HEK293 (cell line): Measurements from ENCODE around the gene PRPF19.

ENCODE experiments used
- TRIM28 ChIP-seq: IDR thresholded peaks from 2 replicates; pipeline ENCODE4 v1.6.1; 2011; ENCODE audit warnings: low read length, control low read depth, borderline replicate concordance
- ZNF121 ChIP-seq: fragments of 450-650 bp; formaldehyde crosslinking; IDR thresholded peaks from 2 replicates; pipeline ENCODE4 v1.5.1; 2016; ENCODE audit warnings: missing biosample characterization, missing genetic modification characterization
- ZNF146 ChIP-seq: fragments of 450-650 bp; formaldehyde crosslinking; IDR thresholded peaks from 2 replicates; pipeline ENCODE4 v1.5.1; 2016; ENCODE audit warnings: missing biosample characterization, missing genetic modification characterization
- ZNF302 ChIP-seq: fragments of 450-650 bp; formaldehyde crosslinking; IDR thresholded peaks from 2 replicates; pipeline ENCODE4 v1.5.1; 2016; ENCODE audit warnings: missing biosample characterization, missing genetic modification characterization, low read depth
- ZNF529 ChIP-seq: fragments of 450-650 bp; formaldehyde crosslinking; IDR thresholded peaks from 2 replicates; pipeline ENCODE4 v1.5.1; 2017; ENCODE audit warnings: missing genetic modification characterization, missing biosample characterization; ENCODE audit not compliant: insufficient replicate concordance
- ZNF624 ChIP-seq: fragments of 450-650 bp; formaldehyde crosslinking; IDR thresholded peaks from 2 replicates; pipeline ENCODE4 v1.5.1; 2017; ENCODE audit warnings: missing biosample characterization, missing genetic modification characterization
- ZNF747 ChIP-seq: fragments of 450-650 bp; formaldehyde crosslinking; IDR thresholded peaks from 2 replicates; pipeline ENCODE4 v1.5.1; 2016; ENCODE audit warnings: missing biosample characterization, missing genetic modification characterization
- TF ChIP-seq, protein P1 (sequence below): fragments of 450-650 bp; formaldehyde crosslinking; IDR thresholded peaks from 2 replicates; pipeline ENCODE4 v1.5.1; 2016; ENCODE audit warnings: missing biosample characterization, missing genetic modification characterization
- TF ChIP-seq, protein P2 (sequence below): IDR thresholded peaks from 2 replicates; pipeline ENCODE4 v1.6.1; 2011; ENCODE audit warnings: mild to moderate bottlenecking, low read depth, low read length, borderline replicate concordance
- TF ChIP-seq, protein P3 (sequence below): fragments of 450-650 bp; formaldehyde crosslinking; IDR thresholded peaks from 2 replicates; pipeline ENCODE4 v1.5.1; 2016; ENCODE audit warnings: missing biosample characterization, missing genetic modification characterization, low read depth
- TF ChIP-seq, protein P4 (sequence below): fragments of 450-650 bp; formaldehyde crosslinking; IDR thresholded peaks from 2 replicates; pipeline ENCODE4 v1.5.1; 2016; ENCODE audit warnings: missing biosample characterization, missing genetic modification characterization
- TF ChIP-seq, protein P5 (sequence below): fragments of 450-650 bp; formaldehyde crosslinking; IDR thresholded peaks from 2 replicates; pipeline ENCODE4 v1.5.1; 2017; ENCODE audit warnings: missing biosample characterization, missing genetic modification characterization
- TF ChIP-seq, protein P6 (sequence below): fragments of 450-650 bp; formaldehyde crosslinking; optimal IDR thresholded peaks from 2 replicates; pipeline ENCODE3; 2016; ENCODE audit warnings: missing biosample characterization, mild to moderate bottlenecking, missing genetic modification characterization

DNA sequence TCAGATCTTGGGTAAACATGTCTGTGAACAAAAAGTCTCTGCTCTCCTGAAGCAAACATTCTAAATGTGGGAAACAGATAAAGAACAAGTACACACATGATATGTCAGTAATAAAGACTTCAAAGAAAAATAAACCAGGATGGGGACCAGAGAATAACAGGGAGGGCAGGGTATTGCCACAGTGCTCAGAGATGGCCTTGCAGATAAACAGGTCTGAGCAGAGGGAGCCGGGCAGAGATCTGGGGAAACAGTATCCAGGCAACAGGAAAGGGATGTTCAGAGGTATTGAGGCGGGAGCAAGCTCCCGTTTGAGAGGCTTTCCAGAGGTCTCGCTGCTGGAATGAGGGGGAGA lies 61.5 kb downstream of the PRPF19 start:
- TF ChIP-seq, protein P1, sequence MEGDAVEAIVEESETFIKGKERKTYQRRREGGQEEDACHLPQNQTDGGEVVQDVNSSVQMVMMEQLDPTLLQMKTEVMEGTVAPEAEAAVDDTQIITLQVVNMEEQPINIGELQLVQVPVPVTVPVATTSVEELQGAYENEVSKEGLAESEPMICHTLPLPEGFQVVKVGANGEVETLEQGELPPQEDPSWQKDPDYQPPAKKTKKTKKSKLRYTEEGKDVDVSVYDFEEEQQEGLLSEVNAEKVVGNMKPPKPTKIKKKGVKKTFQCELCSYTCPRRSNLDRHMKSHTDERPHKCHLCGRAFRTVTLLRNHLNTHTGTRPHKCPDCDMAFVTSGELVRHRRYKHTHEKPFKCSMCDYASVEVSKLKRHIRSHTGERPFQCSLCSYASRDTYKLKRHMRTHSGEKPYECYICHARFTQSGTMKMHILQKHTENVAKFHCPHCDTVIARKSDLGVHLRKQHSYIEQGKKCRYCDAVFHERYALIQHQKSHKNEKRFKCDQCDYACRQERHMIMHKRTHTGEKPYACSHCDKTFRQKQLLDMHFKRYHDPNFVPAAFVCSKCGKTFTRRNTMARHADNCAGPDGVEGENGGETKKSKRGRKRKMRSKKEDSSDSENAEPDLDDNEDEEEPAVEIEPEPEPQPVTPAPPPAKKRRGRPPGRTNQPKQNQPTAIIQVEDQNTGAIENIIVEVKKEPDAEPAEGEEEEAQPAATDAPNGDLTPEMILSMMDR, result no peak
- TF ChIP-seq ZNF624 (tag by site-specific recombination), result no peak
- TF ChIP-seq, protein P2, sequence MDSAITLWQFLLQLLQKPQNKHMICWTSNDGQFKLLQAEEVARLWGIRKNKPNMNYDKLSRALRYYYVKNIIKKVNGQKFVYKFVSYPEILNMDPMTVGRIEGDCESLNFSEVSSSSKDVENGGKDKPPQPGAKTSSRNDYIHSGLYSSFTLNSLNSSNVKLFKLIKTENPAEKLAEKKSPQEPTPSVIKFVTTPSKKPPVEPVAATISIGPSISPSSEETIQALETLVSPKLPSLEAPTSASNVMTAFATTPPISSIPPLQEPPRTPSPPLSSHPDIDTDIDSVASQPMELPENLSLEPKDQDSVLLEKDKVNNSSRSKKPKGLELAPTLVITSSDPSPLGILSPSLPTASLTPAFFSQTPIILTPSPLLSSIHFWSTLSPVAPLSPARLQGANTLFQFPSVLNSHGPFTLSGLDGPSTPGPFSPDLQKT, result no peak
- TF ChIP-seq ZNF302, result no peak
- no peak for TF ChIP-seq ZNF529 (tag by site-specific recombination)
- no peak for TF ChIP-seq ZNF146
- TF ChIP-seq ZNF747, result no peak
- TF ChIP-seq TRIM28, result no peak
- TF ChIP-seq ZNF121 (tag by site-specific recombination), result no peak
- TF ChIP-seq, protein P3, sequence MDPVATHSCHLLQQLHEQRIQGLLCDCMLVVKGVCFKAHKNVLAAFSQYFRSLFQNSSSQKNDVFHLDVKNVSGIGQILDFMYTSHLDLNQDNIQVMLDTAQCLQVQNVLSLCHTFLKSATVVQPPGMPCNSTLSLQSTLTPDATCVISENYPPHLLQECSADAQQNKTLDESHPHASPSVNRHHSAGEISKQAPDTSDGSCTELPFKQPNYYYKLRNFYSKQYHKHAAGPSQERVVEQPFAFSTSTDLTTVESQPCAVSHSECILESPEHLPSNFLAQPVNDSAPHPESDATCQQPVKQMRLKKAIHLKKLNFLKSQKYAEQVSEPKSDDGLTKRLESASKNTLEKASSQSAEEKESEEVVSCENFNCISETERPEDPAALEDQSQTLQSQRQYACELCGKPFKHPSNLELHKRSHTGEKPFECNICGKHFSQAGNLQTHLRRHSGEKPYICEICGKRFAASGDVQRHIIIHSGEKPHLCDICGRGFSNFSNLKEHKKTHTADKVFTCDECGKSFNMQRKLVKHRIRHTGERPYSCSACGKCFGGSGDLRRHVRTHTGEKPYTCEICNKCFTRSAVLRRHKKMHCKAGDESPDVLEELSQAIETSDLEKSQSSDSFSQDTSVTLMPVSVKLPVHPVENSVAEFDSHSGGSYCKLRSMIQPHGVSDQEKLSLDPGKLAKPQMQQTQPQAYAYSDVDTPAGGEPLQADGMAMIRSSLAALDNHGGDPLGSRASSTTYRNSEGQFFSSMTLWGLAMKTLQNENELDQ (tag by site-specific recombination), result no peak
- TF ChIP-seq, protein P4, sequence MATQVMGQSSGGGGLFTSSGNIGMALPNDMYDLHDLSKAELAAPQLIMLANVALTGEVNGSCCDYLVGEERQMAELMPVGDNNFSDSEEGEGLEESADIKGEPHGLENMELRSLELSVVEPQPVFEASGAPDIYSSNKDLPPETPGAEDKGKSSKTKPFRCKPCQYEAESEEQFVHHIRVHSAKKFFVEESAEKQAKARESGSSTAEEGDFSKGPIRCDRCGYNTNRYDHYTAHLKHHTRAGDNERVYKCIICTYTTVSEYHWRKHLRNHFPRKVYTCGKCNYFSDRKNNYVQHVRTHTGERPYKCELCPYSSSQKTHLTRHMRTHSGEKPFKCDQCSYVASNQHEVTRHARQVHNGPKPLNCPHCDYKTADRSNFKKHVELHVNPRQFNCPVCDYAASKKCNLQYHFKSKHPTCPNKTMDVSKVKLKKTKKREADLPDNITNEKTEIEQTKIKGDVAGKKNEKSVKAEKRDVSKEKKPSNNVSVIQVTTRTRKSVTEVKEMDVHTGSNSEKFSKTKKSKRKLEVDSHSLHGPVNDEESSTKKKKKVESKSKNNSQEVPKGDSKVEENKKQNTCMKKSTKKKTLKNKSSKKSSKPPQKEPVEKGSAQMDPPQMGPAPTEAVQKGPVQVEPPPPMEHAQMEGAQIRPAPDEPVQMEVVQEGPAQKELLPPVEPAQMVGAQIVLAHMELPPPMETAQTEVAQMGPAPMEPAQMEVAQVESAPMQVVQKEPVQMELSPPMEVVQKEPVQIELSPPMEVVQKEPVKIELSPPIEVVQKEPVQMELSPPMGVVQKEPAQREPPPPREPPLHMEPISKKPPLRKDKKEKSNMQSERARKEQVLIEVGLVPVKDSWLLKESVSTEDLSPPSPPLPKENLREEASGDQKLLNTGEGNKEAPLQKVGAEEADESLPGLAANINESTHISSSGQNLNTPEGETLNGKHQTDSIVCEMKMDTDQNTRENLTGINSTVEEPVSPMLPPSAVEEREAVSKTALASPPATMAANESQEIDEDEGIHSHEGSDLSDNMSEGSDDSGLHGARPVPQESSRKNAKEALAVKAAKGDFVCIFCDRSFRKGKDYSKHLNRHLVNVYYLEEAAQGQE (tag by site-specific recombination), result no peak
- TF ChIP-seq, protein P5, sequence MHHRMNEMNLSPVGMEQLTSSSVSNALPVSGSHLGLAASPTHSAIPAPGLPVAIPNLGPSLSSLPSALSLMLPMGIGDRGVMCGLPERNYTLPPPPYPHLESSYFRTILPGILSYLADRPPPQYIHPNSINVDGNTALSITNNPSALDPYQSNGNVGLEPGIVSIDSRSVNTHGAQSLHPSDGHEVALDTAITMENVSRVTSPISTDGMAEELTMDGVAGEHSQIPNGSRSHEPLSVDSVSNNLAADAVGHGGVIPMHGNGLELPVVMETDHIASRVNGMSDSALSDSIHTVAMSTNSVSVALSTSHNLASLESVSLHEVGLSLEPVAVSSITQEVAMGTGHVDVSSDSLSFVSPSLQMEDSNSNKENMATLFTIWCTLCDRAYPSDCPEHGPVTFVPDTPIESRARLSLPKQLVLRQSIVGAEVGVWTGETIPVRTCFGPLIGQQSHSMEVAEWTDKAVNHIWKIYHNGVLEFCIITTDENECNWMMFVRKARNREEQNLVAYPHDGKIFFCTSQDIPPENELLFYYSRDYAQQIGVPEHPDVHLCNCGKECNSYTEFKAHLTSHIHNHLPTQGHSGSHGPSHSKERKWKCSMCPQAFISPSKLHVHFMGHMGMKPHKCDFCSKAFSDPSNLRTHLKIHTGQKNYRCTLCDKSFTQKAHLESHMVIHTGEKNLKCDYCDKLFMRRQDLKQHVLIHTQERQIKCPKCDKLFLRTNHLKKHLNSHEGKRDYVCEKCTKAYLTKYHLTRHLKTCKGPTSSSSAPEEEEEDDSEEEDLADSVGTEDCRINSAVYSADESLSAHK (tag by site-specific recombination), result no peak
- TF ChIP-seq, protein P6, sequence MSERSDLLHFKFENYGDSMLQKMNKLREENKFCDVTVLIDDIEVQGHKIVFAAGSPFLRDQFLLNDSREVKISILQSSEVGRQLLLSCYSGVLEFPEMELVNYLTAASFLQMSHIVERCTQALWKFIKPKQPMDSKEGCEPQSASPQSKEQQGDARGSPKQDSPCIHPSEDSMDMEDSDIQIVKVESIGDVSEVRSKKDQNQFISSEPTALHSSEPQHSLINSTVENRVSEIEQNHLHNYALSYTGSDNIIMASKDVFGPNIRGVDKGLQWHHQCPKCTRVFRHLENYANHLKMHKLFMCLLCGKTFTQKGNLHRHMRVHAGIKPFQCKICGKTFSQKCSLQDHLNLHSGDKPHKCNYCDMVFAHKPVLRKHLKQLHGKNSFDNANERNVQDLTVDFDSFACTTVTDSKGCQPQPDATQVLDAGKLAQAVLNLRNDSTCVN (tag by site-specific recombination), result no peak
